Neural progenitor cell (in vitro differentiated cells): ENCODE measurements around the gene HVCN1.

Experiments used
- CTCF ChIP-seq: fragments of 200-600 bp; sonication (generic); IDR thresholded peaks from 2 replicates; pipeline ENCODE4 v1.5.1; 2017; ENCODE audit warnings: antibody characterized with exemption, mild to moderate bottlenecking
- EZH2 ChIP-seq: fragments of 200-600 bp; sonication (generic); IDR thresholded peaks from 2 replicates; pipeline ENCODE4 v1.6.1; 2017; ENCODE audit warnings: antibody characterized with exemption, mild to moderate bottlenecking, moderate library complexity
- EZH2phosphoT487 ChIP-seq: fragments of 200-600 bp; sonication (generic); IDR thresholded peaks from 2 replicates; pipeline ENCODE4 v1.6.1; 2017; ENCODE audit warnings: antibody characterized with exemption

- TF ChIP-seq EZH2 (no peak), CTCF (no peak), EZH2phosphoT487 (no peak)
These were observed 11.6 kb downstream of the HVCN1 start for GRCh38 chr12:110677206-110677911.
